Measurements from ENCODE around the gene TENM3. TPM values are rescaled to one million over a fixed set of nuclear protein-coding genes. Genes with fewer than 3 reads are reported as not detected.

The TENM3 gene
- total and polyA plus RNA-seq, 10 of the 15 experiments (the other 5 are each of a cell fraction or from before 2014, with no cell fraction given) = 0.01 to 1.7 (median 0.08) TPM; not detected in 2

GRCh38 chr4:182267048-182267447 lies 23.8 kb downstream of the TENM3 start (continued):
- TF ChIP-seq ZBTB40 (IDR thresholded peaks at IDR 0.05; ENCODE audit: borderline replicate concordance) = no peak
- TF ChIP-seq LARP7 (IDR thresholded peaks at IDR 0.05) = no peak
- no peak for TF ChIP-seq SKIL (IDR thresholded peaks at IDR 0.05; ENCODE audit: low read depth, poor library complexity, severe bottlenecking)
- TF ChIP-seq POLR2AphosphoS5 (IDR thresholded peaks at IDR 0.05; ENCODE audit: low read length) = no peak
- TF ChIP-seq RBBP5 (conservative IDR thresholded peaks at IDR 0.05) = no peak
- no peak for TF ChIP-seq ZNF24 (IDR thresholded peaks at IDR 0.05)
- TF ChIP-seq MAX (IDR thresholded peaks at IDR 0.05; ENCODE audit: low read depth, low read length) = no peak
- no peak for TF ChIP-seq NR2C1 (IDR thresholded peaks at IDR 0.05)
- no peak for TF ChIP-seq EGR1 (IDR thresholded peaks at IDR 0.05; ENCODE audit: borderline replicate concordance in 1 of 2, low read depth in 2 of 2, low read length in 2 of 2)
- TF ChIP-seq TCF7 (IDR thresholded peaks at IDR 0.05; ENCODE audit: borderline replicate concordance) = no peak

Data from GM12878 (cell line).